Esophagus muscularis mucosa (tissue), 3 donors: Measurements from ENCODE around the gene KCTD14.

ENCODE experiments used
- POLR2A ChIP-seq: fragments of 450-650 bp; IDR thresholded peaks from one replicate; pipeline ENCODE4 v1.6.1; 2017; ENCODE audit warnings: antibody characterized with exemption, moderate library complexity, mild to moderate bottlenecking, low read depth
- TF ChIP-seq, protein P1 (sequence below), 3 experiments: fragments of 200-600 bp in 2 of 3; fragments of 450-650 bp in 1 of 3; sonication (generic) in 2 of 3; IDR thresholded peaks; one replicate each; pipeline ENCODE4 v1.5.1; 2017 to 2019; ENCODE audit warnings: antibody characterized with exemption in 3 of 3, mild to moderate bottlenecking in 2 of 3, moderate library complexity in 1 of 3

DNA sequence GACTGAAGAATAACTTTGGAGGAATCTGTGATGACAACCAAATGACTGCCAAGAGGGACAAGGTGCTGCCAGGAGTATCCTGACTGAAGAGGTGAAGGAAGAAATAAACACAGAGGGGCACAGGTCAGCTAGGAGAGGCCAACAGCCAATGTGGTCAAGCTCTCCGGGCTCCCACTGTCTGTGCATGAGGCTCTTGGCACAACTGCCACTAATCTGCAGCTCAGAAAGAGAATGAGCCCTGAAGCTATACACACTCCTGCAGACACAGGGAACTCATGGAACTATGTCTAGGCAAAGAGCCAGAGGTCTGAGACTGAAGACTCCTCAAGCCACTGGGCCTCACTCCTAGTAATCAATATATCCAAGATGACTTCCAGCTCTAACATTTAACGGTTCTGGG, 47.5 kb upstream of the KCTD14 start:
- TF ChIP-seq, protein P1, sequence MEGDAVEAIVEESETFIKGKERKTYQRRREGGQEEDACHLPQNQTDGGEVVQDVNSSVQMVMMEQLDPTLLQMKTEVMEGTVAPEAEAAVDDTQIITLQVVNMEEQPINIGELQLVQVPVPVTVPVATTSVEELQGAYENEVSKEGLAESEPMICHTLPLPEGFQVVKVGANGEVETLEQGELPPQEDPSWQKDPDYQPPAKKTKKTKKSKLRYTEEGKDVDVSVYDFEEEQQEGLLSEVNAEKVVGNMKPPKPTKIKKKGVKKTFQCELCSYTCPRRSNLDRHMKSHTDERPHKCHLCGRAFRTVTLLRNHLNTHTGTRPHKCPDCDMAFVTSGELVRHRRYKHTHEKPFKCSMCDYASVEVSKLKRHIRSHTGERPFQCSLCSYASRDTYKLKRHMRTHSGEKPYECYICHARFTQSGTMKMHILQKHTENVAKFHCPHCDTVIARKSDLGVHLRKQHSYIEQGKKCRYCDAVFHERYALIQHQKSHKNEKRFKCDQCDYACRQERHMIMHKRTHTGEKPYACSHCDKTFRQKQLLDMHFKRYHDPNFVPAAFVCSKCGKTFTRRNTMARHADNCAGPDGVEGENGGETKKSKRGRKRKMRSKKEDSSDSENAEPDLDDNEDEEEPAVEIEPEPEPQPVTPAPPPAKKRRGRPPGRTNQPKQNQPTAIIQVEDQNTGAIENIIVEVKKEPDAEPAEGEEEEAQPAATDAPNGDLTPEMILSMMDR (IDR thresholded peaks at IDR 0.05): no peak
- no peak for TF ChIP-seq POLR2A
